ENCODE data around the gene SLC22A13. TPM values are rescaled to one million over a fixed set of nuclear protein-coding genes. Genes with fewer than 3 reads are reported as not detected.

The SLC22A13 gene
- total and polyA plus RNA-seq, 2 donors (not counting 3 experiments of a cell fraction or from before 2014, with no cell fraction given): 0.11 to 0.53 TPM

DNA sequence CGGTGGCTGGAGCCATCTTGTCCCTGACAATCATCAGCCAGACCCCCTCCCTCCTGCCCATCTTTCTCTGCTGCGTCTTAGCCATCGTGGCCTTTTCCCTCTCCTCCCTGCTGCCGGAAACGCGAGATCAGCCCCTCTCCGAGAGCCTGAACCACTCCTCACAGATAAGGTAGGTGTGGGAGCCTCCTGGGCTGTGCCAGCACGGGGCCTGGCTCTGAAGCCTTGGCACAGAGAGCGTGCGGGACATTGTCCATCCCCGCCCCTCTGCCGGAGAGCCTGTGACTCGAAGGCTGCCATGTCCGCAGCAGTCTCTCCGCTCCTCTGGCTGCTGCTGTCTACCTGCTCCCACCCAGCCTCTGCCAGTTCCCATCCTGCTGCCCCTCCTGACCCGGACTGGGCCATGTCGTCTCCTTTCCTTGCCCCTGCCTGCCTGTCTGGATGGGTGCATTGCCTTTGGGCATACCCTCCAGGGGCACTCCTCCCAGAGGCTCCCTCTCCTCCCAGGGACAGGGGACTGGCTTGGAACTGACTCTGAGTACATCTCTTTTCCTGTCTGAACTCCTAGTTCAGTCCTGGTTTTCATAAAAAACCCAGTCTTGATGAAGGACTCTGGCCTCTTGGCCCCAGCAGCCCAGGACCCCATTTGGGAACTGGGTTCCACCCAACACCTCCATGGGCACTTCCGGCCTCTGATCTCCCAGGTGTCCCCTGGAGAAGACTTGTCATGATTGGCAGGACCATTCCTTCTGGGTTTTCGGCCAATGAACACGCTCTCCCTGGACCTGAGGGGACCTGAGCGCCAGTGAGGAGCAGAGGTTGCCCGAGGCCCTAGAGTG is 51.0 kb downstream of the SLC22A13 start:
- no peaks in the 10 kb centered on the region for H3K9me1 ChIP-seq (replicated peaks; ENCODE audit: control insufficient read depth, extremely low read depth, insufficient read depth, low read length)
- H3K79me2 ChIP-seq (ENCODE audit: control insufficient read depth, insufficient read depth, low read length): no peaks in the 10 kb centered on the region
- no peak for TF ChIP-seq MYC (IDR thresholded peaks at IDR 0.05; ENCODE audit: low read depth, low read length)
- no peak for TF ChIP-seq POLR2AphosphoS5 (IDR thresholded peaks at IDR 0.05; ENCODE audit: insufficient read depth, low read depth, low read length)
- TF ChIP-seq POLR2A (IDR thresholded peaks at IDR 0.05; ENCODE audit: low read depth, low read length): no peak
- no peak for TF ChIP-seq FOS (IDR thresholded peaks at IDR 0.05; ENCODE audit: borderline replicate concordance, insufficient read depth, low read length)
- TF ChIP-seq EZH2 (IDR thresholded peaks at IDR 0.05; ENCODE audit: borderline replicate concordance, low read depth, low read length, severe bottlenecking): no peak
- TF ChIP-seq JUN (IDR thresholded peaks at IDR 0.05; ENCODE audit: borderline replicate concordance, insufficient read depth, insufficient read length, low read depth): no peak
- TF ChIP-seq GATA2 (IDR thresholded peaks at IDR 0.05; ENCODE audit: insufficient read depth, insufficient read length, low read depth, low read length): no peak
- TF ChIP-seq, protein P1, sequence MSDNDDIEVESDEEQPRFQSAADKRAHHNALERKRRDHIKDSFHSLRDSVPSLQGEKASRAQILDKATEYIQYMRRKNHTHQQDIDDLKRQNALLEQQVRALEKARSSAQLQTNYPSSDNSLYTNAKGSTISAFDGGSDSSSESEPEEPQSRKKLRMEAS (IDR thresholded peaks at IDR 0.05; ENCODE audit: insufficient read depth, insufficient read length): no peak
- TF ChIP-seq, protein P2, sequence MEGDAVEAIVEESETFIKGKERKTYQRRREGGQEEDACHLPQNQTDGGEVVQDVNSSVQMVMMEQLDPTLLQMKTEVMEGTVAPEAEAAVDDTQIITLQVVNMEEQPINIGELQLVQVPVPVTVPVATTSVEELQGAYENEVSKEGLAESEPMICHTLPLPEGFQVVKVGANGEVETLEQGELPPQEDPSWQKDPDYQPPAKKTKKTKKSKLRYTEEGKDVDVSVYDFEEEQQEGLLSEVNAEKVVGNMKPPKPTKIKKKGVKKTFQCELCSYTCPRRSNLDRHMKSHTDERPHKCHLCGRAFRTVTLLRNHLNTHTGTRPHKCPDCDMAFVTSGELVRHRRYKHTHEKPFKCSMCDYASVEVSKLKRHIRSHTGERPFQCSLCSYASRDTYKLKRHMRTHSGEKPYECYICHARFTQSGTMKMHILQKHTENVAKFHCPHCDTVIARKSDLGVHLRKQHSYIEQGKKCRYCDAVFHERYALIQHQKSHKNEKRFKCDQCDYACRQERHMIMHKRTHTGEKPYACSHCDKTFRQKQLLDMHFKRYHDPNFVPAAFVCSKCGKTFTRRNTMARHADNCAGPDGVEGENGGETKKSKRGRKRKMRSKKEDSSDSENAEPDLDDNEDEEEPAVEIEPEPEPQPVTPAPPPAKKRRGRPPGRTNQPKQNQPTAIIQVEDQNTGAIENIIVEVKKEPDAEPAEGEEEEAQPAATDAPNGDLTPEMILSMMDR (IDR thresholded peaks at IDR 0.05; ENCODE audit: extremely low read depth in 1 of 2, insufficient read depth in 1 of 2, low read depth in 1 of 2, low read length in 2 of 2): no peak
- no peak overlapping the region for H3K4me2 ChIP-seq (ENCODE audit: insufficient read depth, low read length)
- H3K9me3 ChIP-seq (replicated peaks; ENCODE audit: control insufficient read depth, insufficient read depth, low read length): no peaks in the 10 kb centered on the region
- H3K27me3 ChIP-seq (ENCODE audit: control insufficient read depth in 2 of 2, insufficient read depth in 2 of 2, low read length in 2 of 2): no peaks in the 10 kb centered on the region
- H3K27ac ChIP-seq (ENCODE audit: insufficient read depth, low read depth, low read length): no peak overlapping the region
- no peak overlapping the region for H2AFZ ChIP-seq (ENCODE audit: low read depth, low read length)
- DNase-seq (ENCODE audit: low read depth, low spot score) (no peak), FAIRE-seq (no peak)
- H3K4me1 ChIP-seq (ENCODE audit: control insufficient read depth, extremely low read depth, insufficient read depth, low read length): no peaks in the 10 kb centered on the region
- no TSS peak for BruUV-seq (replicated peaks)
- no peak overlapping the region for H3K4me3 ChIP-seq (replicated peaks in 1 of 3; ENCODE audit: insufficient read depth in 1 of 3, low read depth in 1 of 3, low read length in 3 of 3)
- no peaks in the 10 kb centered on the region for H4K20me1 ChIP-seq (replicated peaks; ENCODE audit: control insufficient read depth, extremely low read depth, insufficient read depth, low read length)
- CTCF ChIA-PET: interaction anchor here (1.4 kb wide), 1 partner anchor 10 kb away, joined by 4 read pairs; no protein-coding TSS in a partner anchor
- no peak overlapping the region for H3K9ac ChIP-seq (replicated peaks; ENCODE audit: extremely low read depth, insufficient read depth, low read length)
- intact Hi-C loops (cut with micrococcal nuclease) (no loop called here), dilution Hi-C loops (cut with MboI; ENCODE audit: extremely low pct_ligation_motif_present, low sequenced_read_pairs) (no loop called here)
- POLR2A ChIA-PET: no interaction called here
- H3K36me3 ChIP-seq (ENCODE audit: control insufficient read depth in 2 of 2, extremely low read depth in 1 of 2, insufficient read depth in 2 of 2, low read length in 2 of 2): no peaks in the 10 kb centered on the region

Data from endothelial cell of umbilical vein (primary cell).